Uterus (tissue), 4 donors: ENCODE data around the gene FANCC. TPM values are rescaled to one million over a fixed set of nuclear protein-coding genes. Genes with fewer than 3 reads are reported as not detected.
"Not testable (repeated sequence)": the region's sequence is repeated elsewhere in the genome, so short reads cannot be mapped to it uniquely, and the experiment has no call there.

Experiments used
- DNase-seq, 2 donors: peaks; one replicate each; pipeline ENCODE4 v3.0.0-alpha.2; 2019 to 2020
- H3K27ac ChIP-seq, 2 donors: fragments of 200-600 bp; sonication (generic); 1 replicate in 1 of 2; 2 replicates in 1 of 2; pipeline ENCODE4 v1.5.1; 2016 to 2018
- H3K27me3 ChIP-seq, 2 donors: fragments of 200-600 bp; sonication (generic); one replicate each; pipeline ENCODE4 v1.5.1; 2018 to 2019; ENCODE audit warnings: control low read depth in 1 of 2
- H3K36me3 ChIP-seq, 2 donors: fragments of 200-600 bp; sonication (generic); one replicate each; pipeline ENCODE4 v1.5.1; 2019; ENCODE audit warnings: control low read depth in 1 of 2
- H3K4me1 ChIP-seq, 2 donors: fragments of 200-600 bp; sonication (generic); one replicate each; pipeline ENCODE4 v1.5.1; 2018 to 2019; ENCODE audit warnings: control low read depth in 1 of 2
- H3K4me3 ChIP-seq, 2 donors: fragments of 200-600 bp; sonication (generic); 1 replicate in 1 of 2; 2 replicates in 1 of 2; pipeline ENCODE4 v1.5.1; 2018 to 2019; ENCODE audit warnings: mild to moderate bottlenecking in 1 of 2
- H3K9me3 ChIP-seq, 2 donors: fragments of 200-600 bp; sonication (generic); one replicate each; pipeline ENCODE4 v1.5.1; 2019; ENCODE audit warnings: control low read depth in 1 of 2
- POLR2A ChIP-seq, 2 donors: fragments of 450-650 bp; IDR thresholded peaks; one replicate each; pipeline ENCODE4 v1.6.1; 2016; ENCODE audit warnings: antibody characterized with exemption in 2 of 2, mild to moderate bottlenecking in 1 of 2, moderate library complexity in 1 of 2
- intact Hi-C: fragments of 100-400 bp; cut with DNase I; formaldehyde crosslinking; loops from one replicate; pipeline ENCODE4 v1.15.1; 2023; ENCODE audit warnings: low total_unique reads
- total RNA-seq, 4 donors: library from RNA; depleted of rRNA in 3 of 4; stranded (reverse); fragments of >200 nt in 3 of 4; gene quantifications; one replicate each; pipeline versions ENCODE4 v1.1.0 to v1.2.4, GENCODE V29; 2014 to 2023
- TF ChIP-seq, protein P1 (sequence below), 4 experiments: fragments of 200-600 bp in 2 of 4; fragments of 450-650 bp in 2 of 4; sonication (generic) in 2 of 4; IDR thresholded peaks; one replicate each; pipeline ENCODE4 v1.5.1; 2016 to 2019; ENCODE audit warnings: antibody characterized with exemption in 4 of 4, mild to moderate bottlenecking in 2 of 4, moderate library complexity in 1 of 4
- donor health status: DM: yes; HTN: yes; CAD: no.

FANCC gene
- total RNA-seq, 4 donors from 2014 or later, result 4.1 to 21.4 (median 15.9) TPM

DNA sequence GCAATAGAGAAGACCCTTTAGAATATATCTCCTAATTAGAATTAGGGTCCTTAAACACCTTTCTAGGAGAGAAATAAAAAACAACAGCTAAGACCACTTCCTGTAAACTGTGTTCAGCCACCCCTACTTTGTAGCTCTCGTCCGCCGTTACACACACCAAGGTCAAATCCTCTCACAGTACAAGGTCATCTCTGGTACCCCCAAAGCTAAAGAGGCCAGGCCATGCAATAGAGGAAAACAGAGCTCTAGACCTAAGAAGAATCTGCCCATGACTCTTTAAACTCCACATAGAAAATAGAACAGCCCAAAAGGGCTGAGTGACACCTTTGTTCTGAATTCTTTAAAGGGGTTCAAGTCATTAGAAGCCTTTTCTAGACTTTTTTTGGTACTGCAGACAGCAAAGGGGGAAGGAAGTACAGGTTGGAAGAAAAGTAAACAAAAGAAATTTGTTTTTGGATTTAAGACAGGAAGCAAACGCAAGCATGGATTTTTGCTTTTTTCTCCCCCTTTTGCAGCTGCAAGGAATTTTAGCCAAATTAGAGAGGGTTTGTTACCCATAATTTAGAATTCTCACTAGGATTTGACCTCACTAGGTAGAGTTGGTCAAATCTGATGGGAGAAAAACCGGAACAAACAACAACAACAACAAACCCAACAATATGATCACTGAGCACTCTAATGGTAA, 13.4 kb upstream of the FANCC start:
- no peak for DNase-seq
- no peak overlapping the region for H3K27ac ChIP-seq
- no peaks in the 10 kb centered on the region for H3K9me3 ChIP-seq
- intact Hi-C loops, result no loop called here
- no peaks in the 10 kb centered on the region for H3K27me3 ChIP-seq
- TF ChIP-seq, protein P1, sequence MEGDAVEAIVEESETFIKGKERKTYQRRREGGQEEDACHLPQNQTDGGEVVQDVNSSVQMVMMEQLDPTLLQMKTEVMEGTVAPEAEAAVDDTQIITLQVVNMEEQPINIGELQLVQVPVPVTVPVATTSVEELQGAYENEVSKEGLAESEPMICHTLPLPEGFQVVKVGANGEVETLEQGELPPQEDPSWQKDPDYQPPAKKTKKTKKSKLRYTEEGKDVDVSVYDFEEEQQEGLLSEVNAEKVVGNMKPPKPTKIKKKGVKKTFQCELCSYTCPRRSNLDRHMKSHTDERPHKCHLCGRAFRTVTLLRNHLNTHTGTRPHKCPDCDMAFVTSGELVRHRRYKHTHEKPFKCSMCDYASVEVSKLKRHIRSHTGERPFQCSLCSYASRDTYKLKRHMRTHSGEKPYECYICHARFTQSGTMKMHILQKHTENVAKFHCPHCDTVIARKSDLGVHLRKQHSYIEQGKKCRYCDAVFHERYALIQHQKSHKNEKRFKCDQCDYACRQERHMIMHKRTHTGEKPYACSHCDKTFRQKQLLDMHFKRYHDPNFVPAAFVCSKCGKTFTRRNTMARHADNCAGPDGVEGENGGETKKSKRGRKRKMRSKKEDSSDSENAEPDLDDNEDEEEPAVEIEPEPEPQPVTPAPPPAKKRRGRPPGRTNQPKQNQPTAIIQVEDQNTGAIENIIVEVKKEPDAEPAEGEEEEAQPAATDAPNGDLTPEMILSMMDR (IDR thresholded peaks at IDR 0.05), result no peak
- TF ChIP-seq POLR2A (IDR thresholded peaks at IDR 0.05), result no peak
- no peaks in the 10 kb centered on the region for H3K36me3 ChIP-seq
- H3K4me3 ChIP-seq, result no peak overlapping the region
- no peaks in the 10 kb centered on the region for H3K4me1 ChIP-seq

DNA sequence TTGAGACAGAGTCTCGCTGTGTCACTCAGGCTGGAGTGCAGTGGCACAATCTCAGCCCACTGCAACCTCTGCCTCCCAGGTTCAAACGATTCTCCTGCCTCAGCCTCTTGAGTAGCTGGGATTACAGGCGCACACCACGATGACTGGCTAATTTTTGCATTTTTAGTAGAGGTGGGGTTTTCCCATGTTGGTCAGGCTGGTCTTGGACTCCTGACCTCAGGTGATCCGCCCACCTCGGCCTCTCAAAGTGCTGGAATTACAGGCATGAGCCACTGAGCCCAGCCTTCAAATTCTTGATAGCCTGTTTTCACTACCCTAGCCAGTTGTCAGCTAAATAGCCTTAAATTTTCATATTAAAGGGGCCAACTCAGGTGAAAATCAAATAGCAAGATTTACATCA, 11.6 kb upstream of the FANCC start:
- H3K4me1 ChIP-seq, H3K9me3 ChIP-seq, H3K27me3 ChIP-seq, DNase-seq, H3K27ac ChIP-seq, intact Hi-C loops, H3K36me3 ChIP-seq, H3K4me3 ChIP-seq: not testable (repeated sequence)

DNA sequence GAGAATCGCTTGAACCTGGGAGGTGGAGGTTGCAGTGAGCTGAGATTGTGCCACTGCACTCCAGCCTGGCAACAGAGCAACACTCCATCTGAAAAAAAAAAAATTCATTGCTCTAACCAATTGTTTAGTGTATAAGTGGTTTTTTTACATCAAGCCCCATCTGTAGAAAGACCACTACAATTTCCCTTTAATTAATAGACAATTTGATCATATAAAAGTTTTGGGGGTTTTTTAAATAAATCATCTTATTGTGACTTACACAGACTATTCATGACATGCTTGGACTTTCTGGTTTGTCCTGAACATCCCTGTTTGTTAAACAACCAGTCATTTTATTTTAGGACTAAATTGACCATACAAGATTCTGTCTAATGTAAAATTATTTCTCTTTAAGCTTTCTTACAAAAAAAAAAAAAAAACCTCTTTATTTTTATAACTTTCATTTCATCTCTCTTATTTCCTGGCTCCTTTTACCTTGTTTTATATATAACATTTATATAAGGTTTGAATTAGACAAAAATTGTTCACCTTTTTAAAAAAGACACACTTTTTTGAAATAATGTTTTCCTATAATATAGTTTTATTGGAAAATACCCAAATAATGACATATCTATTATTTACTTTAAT, 9.8 kb upstream of the FANCC start:
- intact Hi-C loops, result no loop called here

DNA sequence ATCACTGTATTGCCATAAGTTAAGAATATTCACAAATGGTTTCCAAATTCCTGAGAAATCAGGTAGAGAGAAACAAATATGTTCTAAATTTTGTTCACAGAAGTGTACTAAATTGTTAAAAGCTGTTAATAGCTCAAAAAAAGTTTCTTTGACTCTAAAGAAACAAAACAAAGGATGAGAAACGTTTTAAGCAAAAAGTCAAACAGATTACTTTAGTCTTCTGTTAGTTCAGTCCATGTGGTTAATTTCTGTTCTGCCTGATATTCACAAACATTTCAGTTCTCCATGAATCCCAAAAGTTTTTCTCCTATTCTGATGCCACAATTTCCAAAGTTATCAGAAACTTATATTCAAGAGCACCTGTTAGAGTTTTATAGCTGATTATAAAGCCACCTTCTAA, 7.7 kb upstream of the FANCC start:
- Histone ChIP-seq H3K27ac (no peak overlapping the region), H3K4me3 (no peak overlapping the region), H3K27me3 (no peaks in the 10 kb centered on the region), H3K9me3 (no peaks in the 10 kb centered on the region), H3K4me1 (no peaks in the 10 kb centered on the region), H3K36me3 (no peaks in the 10 kb centered on the region)
- intact Hi-C loops, result no loop called here
- TF ChIP-seq POLR2A (IDR thresholded peaks at IDR 0.05), result no peak
- TF ChIP-seq, protein P1 (IDR thresholded peaks at IDR 0.05), result no peak
- no peak for DNase-seq

More for the DNA sequence above, 9.8 kb upstream of the FANCC start:
- H3K4me3 ChIP-seq, result no peak overlapping the region
- DNase-seq, result no peak
- no peaks in the 10 kb centered on the region for H3K36me3 ChIP-seq
- no peaks in the 10 kb centered on the region for H3K27me3 ChIP-seq
- no peaks in the 10 kb centered on the region for H3K4me1 ChIP-seq
- no peak overlapping the region for H3K27ac ChIP-seq
- H3K9me3 ChIP-seq, result no peaks in the 10 kb centered on the region
- TF ChIP-seq POLR2A (IDR thresholded peaks at IDR 0.05), result no peak
- TF ChIP-seq, protein P1 (IDR thresholded peaks at IDR 0.05), result no peak

DNA sequence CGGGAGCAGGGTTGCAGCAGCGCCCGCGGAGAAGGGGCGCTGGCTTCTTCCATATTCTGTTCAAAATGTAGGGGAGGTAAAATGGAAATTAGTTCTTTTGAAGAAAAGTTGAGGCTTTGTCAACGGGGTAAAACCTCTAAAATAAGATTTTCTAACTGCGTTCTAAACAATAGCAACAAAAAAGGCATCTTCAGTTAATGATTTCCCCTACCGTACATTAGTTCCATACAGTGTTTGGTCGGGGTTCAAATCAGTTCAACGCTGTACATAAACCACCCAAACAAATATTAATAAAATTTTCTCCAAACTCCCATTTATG, 343 bp upstream of the FANCC start:
- no peaks in the 10 kb centered on the region for H3K9me3 ChIP-seq
- no peaks in the 10 kb centered on the region for H3K27me3 ChIP-seq
- TF ChIP-seq POLR2A (IDR thresholded peaks at IDR 0.05), result no peak
- TF ChIP-seq, protein P1 (IDR thresholded peaks at IDR 0.05), result peak in 1 of 4 experiments; percentile 1
- no peaks in the 10 kb centered on the region for H3K36me3 ChIP-seq
- intact Hi-C loops, result no loop called here
- H3K27ac ChIP-seq, result peak overlapping the region; percentile 92 to 93
- no peak for DNase-seq
- no peaks in the 10 kb centered on the region for H3K4me1 ChIP-seq
- peak overlapping the region; percentile 84 to 90 for H3K4me3 ChIP-seq
